Sigmoid colon (tissue), 4 donors: Measurements from ENCODE around the gene SLC17A8.

ENCODE experiments used
- EP300 ChIP-seq, 4 donors: sonication (generic); formaldehyde crosslinking; IDR thresholded peaks; one replicate each; pipeline ENCODE4 v1.6.1; 2017; ENCODE audit warnings: antibody characterized with exemption in 4 of 4
- POLR2A ChIP-seq, 2 donors: fragments of 450-650 bp; IDR thresholded peaks; one replicate each; pipeline ENCODE4 v1.6.1; 2016; ENCODE audit warnings: antibody characterized with exemption in 2 of 2, mild to moderate bottlenecking in 2 of 2, moderate library complexity in 2 of 2
- TF ChIP-seq, protein P1 (sequence below), 4 experiments: fragments of 450-650 bp in 3 of 4; fragments of 200-600 bp in 1 of 4; IDR thresholded peaks; one replicate each; pipeline ENCODE4 v1.5.1; 2016 to 2019; ENCODE audit warnings: antibody characterized with exemption in 4 of 4, mild to moderate bottlenecking in 3 of 4, moderate library complexity in 2 of 4

GRCh38 chr12:100384559-100384935, 27.7 kb downstream of the SLC17A8 start:
- TF ChIP-seq, protein P1, sequence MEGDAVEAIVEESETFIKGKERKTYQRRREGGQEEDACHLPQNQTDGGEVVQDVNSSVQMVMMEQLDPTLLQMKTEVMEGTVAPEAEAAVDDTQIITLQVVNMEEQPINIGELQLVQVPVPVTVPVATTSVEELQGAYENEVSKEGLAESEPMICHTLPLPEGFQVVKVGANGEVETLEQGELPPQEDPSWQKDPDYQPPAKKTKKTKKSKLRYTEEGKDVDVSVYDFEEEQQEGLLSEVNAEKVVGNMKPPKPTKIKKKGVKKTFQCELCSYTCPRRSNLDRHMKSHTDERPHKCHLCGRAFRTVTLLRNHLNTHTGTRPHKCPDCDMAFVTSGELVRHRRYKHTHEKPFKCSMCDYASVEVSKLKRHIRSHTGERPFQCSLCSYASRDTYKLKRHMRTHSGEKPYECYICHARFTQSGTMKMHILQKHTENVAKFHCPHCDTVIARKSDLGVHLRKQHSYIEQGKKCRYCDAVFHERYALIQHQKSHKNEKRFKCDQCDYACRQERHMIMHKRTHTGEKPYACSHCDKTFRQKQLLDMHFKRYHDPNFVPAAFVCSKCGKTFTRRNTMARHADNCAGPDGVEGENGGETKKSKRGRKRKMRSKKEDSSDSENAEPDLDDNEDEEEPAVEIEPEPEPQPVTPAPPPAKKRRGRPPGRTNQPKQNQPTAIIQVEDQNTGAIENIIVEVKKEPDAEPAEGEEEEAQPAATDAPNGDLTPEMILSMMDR (IDR thresholded peaks at IDR 0.05), result no peak
- TF ChIP-seq POLR2A (IDR thresholded peaks at IDR 0.05) (no peak), EP300 (IDR thresholded peaks at IDR 0.05) (no peak)
